NOMO-1 treated with DMSO at 0.1 percent for 48 hours (cell line): Measurements from ENCODE around the gene NUDT16L1.

Experiments used
- DNase-seq: peaks from one replicate; lab custom pipeline; 2025; ENCODE audit not compliant: unreplicated experiment; lab: John Stamatoyannopoulos, UW

Gene NUDT16L1

DNA sequence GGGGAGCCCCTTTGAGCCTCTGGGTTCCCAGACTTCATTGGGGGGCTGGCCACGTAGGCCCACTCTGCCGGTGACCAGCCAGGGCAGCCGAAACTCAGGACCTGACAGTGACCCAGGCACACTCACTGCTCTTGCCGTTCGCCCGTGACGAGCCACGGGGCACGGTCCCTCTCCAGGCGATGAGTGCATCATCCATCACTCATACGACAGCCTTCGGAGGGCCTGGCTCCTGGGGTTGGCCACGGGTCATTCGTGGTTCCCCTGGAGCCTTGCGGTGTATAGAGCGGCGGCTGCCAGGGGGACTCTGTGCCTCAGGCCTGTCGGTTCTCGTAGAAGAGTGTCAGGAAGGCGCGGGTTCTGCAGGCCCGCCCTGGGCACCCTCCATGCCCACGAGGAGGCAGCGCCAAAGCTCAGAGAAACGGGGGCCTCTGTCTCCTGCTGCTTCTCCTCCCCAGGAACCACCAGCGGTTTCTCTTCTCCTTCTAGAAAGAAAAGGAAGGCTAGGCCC, 11.2 kb upstream of the NUDT16L1 start:
- peak; percentile 63 for DNase-seq

GRCh38 chr16:4682616-4683254, 10.6 kb upstream of the NUDT16L1 start:
- DNase-seq: peak; percentile 67

- no peak for DNase-seq
Measured at GRCh38 chr16:4683255-4684057, 9.9 kb upstream of the NUDT16L1 start.

- no peak for DNase-seq
Measured at GRCh38 chr16:4684058-4684715, 9.2 kb upstream of the NUDT16L1 start.

DNA sequence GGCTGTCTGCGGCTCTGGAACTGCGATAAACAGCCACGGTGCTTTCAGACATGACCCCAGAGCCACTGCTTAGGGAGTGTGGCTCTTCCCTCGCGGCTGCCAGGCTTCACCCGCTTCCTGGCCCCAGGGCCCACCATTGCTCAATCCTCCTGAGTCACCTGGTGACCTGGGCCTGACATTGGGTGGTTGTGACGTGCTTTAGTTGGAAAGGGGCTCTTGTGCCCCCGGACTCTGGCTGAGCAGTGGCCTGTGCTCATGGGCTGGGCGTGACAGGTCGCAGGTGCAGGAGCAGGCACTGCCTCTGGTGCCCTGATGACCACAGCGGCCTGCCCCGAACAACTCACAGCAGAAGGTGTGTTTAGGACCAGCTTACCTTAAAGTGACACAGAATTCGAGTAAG, 8.6 kb upstream of the NUDT16L1 start:
- no peak for DNase-seq

DNA sequence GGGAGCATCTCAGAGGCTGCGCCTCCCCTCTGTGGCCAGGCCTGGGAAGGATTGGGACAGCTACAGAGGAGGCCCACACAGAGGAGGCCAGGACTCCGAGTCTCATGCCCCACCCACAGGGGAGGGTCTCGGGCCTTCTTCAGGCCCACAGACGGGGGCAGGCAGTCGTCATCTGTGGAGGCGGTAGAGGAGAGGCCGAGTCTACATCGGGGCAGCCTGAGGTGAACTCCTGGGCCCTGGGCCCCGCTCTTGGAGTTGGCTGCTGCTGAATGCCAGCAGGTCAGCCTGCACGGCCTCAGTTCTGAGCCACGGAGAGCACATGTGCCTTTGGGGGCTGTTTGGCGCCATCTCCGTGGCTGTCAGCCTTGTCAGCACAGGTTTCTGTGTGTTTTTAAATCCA, 8.1 kb upstream of the NUDT16L1 start:
- DNase-seq: no peak

GRCh38 chr16:4685776-4686496, 7.4 kb upstream of the NUDT16L1 start:
- DNase-seq: no peak

- DNase-seq: no peak
Measured at GRCh38 chr16:4686497-4687210, 6.7 kb upstream of the NUDT16L1 start.

DNA sequence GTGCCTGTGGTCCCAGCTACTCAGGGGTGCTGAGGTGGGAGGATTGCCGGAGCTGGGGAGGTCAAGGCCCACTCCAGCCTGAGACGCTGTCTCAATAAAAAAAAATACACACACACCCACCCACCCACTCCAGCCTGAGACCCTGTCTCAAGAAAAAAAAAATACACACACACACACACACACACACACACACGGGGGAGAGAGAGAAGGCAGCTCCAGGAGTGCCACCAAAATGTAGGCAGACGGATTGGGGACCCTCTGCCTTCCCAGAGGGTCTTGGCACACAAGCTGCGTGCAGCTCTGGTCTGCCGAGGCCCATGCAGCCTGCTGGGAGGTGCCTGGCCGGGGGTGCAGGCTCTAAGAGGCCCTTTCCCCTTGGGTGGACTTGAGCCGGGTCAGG, 5.9 kb upstream of the NUDT16L1 start:
- DNase-seq: no peak

GRCh38 chr16:4687946-4688673, 5.3 kb upstream of the NUDT16L1 start:
- no peak for DNase-seq

DNA sequence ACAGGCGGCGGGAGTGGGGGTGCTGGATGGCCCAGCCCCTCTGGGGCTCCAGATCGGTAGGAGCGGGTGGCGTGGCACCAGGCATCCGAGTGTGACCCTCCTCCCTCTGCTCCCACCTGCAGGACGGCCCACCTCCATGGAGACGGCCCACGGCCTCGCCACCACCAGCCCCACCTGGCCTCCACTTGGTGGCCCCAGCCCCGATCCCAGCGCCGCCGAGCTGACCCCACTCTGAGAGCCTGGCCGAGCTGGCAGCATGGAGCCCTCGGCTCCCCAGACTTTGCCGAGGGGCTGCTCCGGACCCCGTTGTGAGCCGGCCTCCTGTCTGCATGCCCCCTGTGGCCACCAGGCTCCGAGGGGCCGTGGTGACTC, 4.7 kb upstream of the NUDT16L1 start:
- DNase-seq: no peak

GRCh38 chr16:4689091-4689671, 4.2 kb upstream of the NUDT16L1 start:
- no peak for DNase-seq

DNA sequence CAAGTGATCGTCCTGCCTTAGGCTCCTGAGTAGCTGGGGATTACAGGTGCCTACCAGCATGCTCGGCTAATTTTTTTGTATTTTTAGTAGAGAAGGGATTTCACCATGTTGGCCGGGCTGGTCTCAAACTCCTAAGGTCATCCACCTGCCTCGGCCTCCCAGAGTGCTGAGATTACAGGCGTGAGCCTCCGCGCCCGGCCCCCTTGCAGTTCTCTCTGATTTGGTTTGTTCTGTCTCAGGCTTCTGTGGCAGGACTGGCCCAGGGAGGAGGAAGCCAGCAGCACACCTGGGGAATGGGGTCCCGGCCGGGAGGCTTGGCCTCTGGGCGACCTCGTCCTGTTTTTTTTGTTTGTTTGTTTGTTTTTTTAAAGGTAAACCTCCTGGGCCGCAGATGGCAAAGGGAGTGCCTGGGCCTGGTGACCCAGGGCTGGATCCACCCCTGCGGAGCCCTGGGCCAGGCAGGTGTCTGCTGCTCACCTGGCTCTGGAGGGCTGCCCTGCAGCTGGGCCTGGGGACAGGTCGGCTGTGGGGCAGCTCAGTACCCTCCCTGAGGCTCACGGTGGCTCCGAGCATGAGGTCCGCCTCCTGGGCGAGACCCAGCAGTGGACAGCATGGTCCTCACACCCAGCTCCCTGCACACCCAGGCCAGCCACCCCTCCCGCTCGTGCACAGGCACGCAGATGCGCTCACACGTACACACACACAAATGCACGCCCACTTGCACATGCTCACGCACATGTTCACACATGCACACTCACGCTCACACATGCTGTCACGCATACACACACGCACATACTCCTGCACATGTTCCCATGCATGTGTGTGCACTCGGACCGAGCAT, 3.3 kb upstream of the NUDT16L1 start:
- no peak for DNase-seq

DNA sequence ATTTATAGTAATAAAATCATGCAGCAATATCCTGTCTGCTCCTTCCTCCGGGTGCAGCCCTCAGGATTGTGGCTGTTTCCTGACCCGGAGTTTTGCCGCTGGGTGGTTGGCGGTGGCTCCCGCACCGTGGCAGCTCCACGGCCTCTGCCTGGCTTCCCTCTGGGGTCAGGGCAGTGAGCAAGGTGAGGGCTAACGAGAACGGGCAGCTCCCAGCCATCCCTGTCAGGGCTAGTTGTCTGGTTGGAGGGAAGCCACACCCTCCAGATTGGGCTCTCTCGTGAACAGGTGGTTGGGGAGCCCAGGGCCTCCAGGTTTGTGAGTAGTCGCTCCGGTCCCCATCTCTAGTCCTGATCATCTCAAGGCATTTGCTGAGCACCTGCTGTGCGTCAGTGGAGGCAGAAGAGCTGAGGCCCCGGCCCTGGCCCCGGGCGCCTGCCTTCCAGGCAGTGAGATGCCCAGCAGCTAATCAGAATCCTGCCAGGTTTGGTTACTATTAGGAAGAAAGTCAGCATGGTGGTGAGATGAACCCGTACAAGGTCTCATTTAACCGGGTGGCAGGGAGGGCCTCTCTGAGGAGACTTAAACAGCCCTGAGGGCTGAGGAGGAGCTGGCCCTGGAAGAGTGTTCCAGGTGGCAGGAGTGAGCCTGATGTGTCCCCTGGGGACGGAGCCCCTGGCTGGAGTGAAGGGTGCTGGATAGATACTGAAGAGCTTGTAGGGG, 2.3 kb upstream of the NUDT16L1 start:
- DNase-seq: peak; percentile 54

- DNase-seq: no peak
Measured at GRCh38 chr16:4691666-4692412, 1.5 kb upstream of the NUDT16L1 start.

DNA sequence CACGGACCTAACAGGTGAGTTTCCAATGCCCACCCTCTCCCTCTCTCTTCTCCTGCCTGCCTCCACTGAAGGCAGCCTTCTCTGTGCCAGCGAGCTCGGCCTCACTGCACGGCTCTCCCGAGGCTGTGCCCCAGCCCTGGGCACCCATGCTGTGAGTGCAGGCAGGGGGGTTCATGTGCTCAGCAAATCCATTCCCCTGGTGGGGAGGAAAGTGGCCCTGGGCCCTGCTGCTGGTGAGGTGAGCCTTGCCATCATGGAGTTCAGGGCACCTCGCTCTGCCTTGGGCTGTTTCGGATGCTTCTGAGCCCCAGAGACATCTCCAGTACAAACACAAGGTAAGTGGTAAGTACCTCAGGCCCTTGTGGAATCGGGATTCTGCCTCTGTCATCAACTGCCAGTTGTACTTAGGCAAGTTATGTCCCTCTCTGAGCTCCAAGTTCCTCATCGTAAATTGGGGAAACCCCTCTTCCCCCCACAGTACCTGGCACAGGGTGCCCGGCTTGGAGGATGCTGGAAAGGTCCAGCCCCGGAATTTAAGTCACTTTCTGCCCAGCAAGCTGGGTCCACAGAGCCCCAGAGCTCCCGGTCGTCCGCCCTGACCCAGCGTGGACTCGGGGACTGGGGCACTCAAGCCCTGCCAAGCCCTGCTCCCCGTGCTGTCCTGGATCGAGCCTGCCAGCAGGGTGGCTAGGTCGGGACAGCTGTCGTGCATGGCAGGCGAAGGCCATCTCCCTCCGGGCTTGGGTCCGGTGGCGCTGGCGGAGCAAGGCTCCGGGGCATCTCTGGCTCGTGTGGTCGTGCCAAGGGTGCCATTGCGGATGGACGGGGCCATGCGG, 684 bp upstream of the NUDT16L1 start:
- peak; percentile 63 for DNase-seq
